PC-3 (cell line): ENCODE data around the gene EPS8L3. TPM values are rescaled to one million over a fixed set of nuclear protein-coding genes. Genes with fewer than 3 reads are reported as not detected.

Source experiments
- ATAC-seq: fragments of 200-7000 bp; cut with Tn5 transposase; 2 replicates; pipeline ENCODE4 v1.9.1; 2020; ENCODE audit warnings: mild to moderate bottlenecking, moderate library complexity
- BruUV-seq: library from RNA; stranded (reverse); fragments of 400-500 nt; replicated peaks from 2 replicates; lab custom pipeline; 2021; lab: Mats Ljungman, UMichigan
- CTCF ChIA-PET: fragments of 300-600 bp; sonication (Branson Sonifier 250); formaldehyde crosslinking; loops from one replicate; lab custom pipeline; 2022; ENCODE audit warnings: antibody characterized with exemption; lab: Charles Lee
- POLR2A ChIA-PET: fragments of 300-600 bp; sonication (Branson Sonifier 250); formaldehyde crosslinking; loops from one replicate; lab custom pipeline; 2022; ENCODE audit warnings: antibody characterized with exemption; ENCODE audit not compliant: unreplicated experiment; lab: Charles Lee
- DNase-seq: peaks from one replicate; pipeline ENCODE4 v3.0.0-alpha.2; 2015
- H2AFZ ChIP-seq: fragments of 300-600 bp; sonication (generic); 2 replicates; pipeline ENCODE4 v1.6.0; 2016; ENCODE audit warnings: antibody characterized with exemption, low read length
- H3F3A ChIP-seq: fragments of 300-600 bp; sonication (generic); one replicate; pipeline ENCODE4 v1.6.0; 2017; ENCODE audit warnings: antibody characterized with exemption, low read length, control low read depth, mild to moderate bottlenecking; ENCODE audit not compliant: unreplicated experiment
- H3K27ac ChIP-seq: fragments of 300-600 bp; sonication (generic); 2 replicates; pipeline ENCODE4 v1.5.1; 2016; ENCODE audit warnings: mild to moderate bottlenecking, low read length
- H3K27me3 ChIP-seq: fragments of 300-600 bp; sonication (generic); 2 replicates; pipeline ENCODE4 v1.6.1; 2016; ENCODE audit warnings: low read length, mixed read lengths
- H3K36me3 ChIP-seq: fragments of 300-600 bp; sonication (generic); 2 replicates; pipeline ENCODE4 v1.6.1; 2016; ENCODE audit warnings: low read depth, mixed run types, low read length, mixed read lengths
- H3K4me1 ChIP-seq: fragments of 300-600 bp; sonication (generic); 2 replicates; pipeline ENCODE4 v1.5.1; 2016; ENCODE audit warnings: low read length; ENCODE audit not compliant: insufficient read depth
- H3K4me2 ChIP-seq: fragments of 300-600 bp; sonication (generic); 2 replicates; pipeline ENCODE4 v1.6.0; 2016; ENCODE audit warnings: low read length
- H3K4me3 ChIP-seq: fragments of 300-600 bp; sonication (generic); 2 replicates; pipeline ENCODE4 v1.5.1; 2016; ENCODE audit warnings: mild to moderate bottlenecking, low read length, mixed read lengths
- H3K79me2 ChIP-seq: fragments of 300-600 bp; sonication (generic); 2 replicates; pipeline ENCODE4 v1.6.1; 2017; ENCODE audit warnings: low read length, mixed read lengths
- H3K9ac ChIP-seq: fragments of 300-600 bp; sonication (generic); 2 replicates; pipeline ENCODE4 v1.6.0; 2016; ENCODE audit warnings: mild to moderate bottlenecking, low read length
- H3K9me2 ChIP-seq: fragments of 300-600 bp; sonication (generic); replicated peaks from 2 replicates; pipeline ENCODE4 v1.6.1; 2016; ENCODE audit warnings: mixed run types, low read length, mixed read lengths
- H3K9me3 ChIP-seq: fragments of 300-600 bp; sonication (generic); 2 replicates; pipeline ENCODE4 v1.6.1; 2016; ENCODE audit warnings: low read length, mixed read lengths
- H4K20me1 ChIP-seq: fragments of 300-600 bp; sonication (generic); 2 replicates; pipeline ENCODE4 v1.6.1; 2016; ENCODE audit warnings: low read length, mixed read lengths
- EZH2 ChIP-seq: fragments of 300-600 bp; sonication (generic); IDR thresholded peaks from one replicate; pipeline ENCODE4 v1.6.1; 2017; ENCODE audit warnings: antibody characterized with exemption, mild to moderate bottlenecking, low read length; ENCODE audit not compliant: unreplicated experiment
- EZH2phosphoT487 ChIP-seq: fragments of 300-600 bp; sonication (generic); IDR thresholded peaks from 2 replicates; pipeline ENCODE4 v1.6.1; 2018; ENCODE audit warnings: mild to moderate bottlenecking, antibody characterized with exemption, low read length, borderline replicate concordance
- intact Hi-C: fragments of 100-400 bp; cut with micrococcal nuclease; formaldehyde crosslinking; loops from 2 replicates; pipeline ENCODE4 v1.9.0; 2023
- total RNA-seq: library from RNA; depleted of rRNA; stranded (reverse); fragments of >200 nt; gene quantifications from 2 replicates; pipeline ENCODE4 v1.2.3, GENCODE V29; 2014
- TF ChIP-seq, protein P1 (sequence below): fragments of 300-600 bp; sonication (generic); conservative IDR thresholded peaks from 2 replicates; pipeline ENCODE4 v1.5.1; 2017; ENCODE audit warnings: antibody characterized with exemption, low read depth, mild to moderate bottlenecking, low read length

Gene EPS8L3
- total RNA-seq, 1 experiment from 2014 or later, result not detected

DNA sequence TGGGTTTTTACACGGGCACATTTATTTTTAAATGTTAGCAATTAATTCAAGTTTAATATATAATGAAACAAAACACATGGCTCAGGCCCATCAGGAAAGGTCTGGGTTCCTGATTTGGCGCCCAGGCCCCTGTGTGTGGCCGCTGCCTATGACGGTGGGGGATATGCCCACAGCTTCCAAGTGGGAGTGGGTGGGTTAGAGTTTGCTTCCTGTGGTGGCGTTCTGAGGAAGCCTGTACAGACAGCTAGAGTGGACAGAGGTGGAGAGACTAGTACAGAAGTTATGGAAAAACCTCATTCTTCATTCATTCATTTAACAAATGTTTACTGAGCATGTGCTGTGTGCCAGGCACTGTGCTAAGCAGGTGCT lies 22.4 kb upstream of the EPS8L3 start:
- no peaks in the 10 kb centered on the region for H4K20me1 ChIP-seq
- H3K4me3 ChIP-seq, result no peak overlapping the region
- peak overlapping the region; percentile 56 for H3K4me2 ChIP-seq
- DNase-seq (no peak), ATAC-seq (no peak)
- intact Hi-C loops, result loop anchor here (2.0 kb wide), 1 partner anchor 43 kb away; no protein-coding TSS in a partner anchor
- H3K9me2 ChIP-seq, result no peaks in the 10 kb centered on the region
- ChIA-PET POLR2A (interaction anchor here (0.6 kb wide), 1 partner anchor 212 kb away, joined by 3 read pairs; no protein-coding TSS in a partner anchor), CTCF (interaction anchor here (1.3 kb wide), 1 partner anchor 198 kb away, joined by 3 read pairs; the partner anchor contains the start of gene AHCYL1)
- no peaks in the 10 kb centered on the region for H3K27me3 ChIP-seq
- no peaks in the 10 kb centered on the region for H3K79me2 ChIP-seq
- H3K4me1 ChIP-seq, result peaks cover 55% of the 10 kb centered on the region
- H3F3A ChIP-seq, result no peaks in the 10 kb centered on the region
- no peak overlapping the region for H3K9ac ChIP-seq
- H3K36me3 ChIP-seq, result no peaks in the 10 kb centered on the region
- no peaks in the 10 kb centered on the region for H3K9me3 ChIP-seq
- TF ChIP-seq, protein P1, sequence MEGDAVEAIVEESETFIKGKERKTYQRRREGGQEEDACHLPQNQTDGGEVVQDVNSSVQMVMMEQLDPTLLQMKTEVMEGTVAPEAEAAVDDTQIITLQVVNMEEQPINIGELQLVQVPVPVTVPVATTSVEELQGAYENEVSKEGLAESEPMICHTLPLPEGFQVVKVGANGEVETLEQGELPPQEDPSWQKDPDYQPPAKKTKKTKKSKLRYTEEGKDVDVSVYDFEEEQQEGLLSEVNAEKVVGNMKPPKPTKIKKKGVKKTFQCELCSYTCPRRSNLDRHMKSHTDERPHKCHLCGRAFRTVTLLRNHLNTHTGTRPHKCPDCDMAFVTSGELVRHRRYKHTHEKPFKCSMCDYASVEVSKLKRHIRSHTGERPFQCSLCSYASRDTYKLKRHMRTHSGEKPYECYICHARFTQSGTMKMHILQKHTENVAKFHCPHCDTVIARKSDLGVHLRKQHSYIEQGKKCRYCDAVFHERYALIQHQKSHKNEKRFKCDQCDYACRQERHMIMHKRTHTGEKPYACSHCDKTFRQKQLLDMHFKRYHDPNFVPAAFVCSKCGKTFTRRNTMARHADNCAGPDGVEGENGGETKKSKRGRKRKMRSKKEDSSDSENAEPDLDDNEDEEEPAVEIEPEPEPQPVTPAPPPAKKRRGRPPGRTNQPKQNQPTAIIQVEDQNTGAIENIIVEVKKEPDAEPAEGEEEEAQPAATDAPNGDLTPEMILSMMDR, result no peak
- H2AFZ ChIP-seq, result no peak overlapping the region
- H3K27ac ChIP-seq, result peak overlapping the region; percentile 93
- BruUV-seq, result no TSS peak

DNA sequence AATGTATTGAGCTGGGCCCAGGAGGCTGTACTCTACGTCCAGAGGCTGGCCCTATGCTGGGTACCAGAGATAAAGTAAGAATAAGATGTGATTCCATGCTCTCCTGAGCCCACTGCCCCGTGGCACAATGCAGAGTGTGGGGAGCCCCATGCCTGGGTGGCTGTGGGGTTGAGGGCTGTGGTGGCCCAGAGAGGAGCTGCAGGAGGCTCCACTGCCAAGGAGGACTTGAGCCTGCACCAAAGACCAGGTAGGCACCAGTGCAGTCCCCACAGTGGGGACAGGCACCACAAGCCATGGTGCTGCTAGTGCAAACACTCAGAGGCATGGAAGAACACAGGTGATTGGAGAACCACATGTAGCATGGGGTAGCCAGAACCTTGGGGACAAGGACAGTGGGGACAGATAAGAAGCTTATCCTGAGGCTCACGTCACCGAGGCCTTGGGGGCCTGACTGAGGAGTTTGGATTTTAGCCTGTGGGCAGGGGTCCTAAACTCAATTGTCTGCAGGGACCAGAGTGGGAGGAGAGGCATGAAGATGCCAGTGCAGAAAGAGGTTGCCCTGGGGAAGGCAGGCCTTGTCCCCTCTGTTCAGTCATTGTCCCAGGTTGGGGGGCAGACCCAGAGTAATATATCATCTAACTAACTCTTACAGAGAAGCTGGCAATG lies 21.9 kb upstream of the EPS8L3 start:
- BruUV-seq, result no TSS peak
- DNase-seq, result no peak
- Histone ChIP-seq H2AFZ (no peak overlapping the region), H3K9me2 (no peaks in the 10 kb centered on the region), H3K9ac (no peak overlapping the region), H3K4me2 (no peak overlapping the region), H3K36me3 (no peaks in the 10 kb centered on the region), H3F3A (no peaks in the 10 kb centered on the region), H3K27me3 (no peaks in the 10 kb centered on the region), H3K4me3 (no peak overlapping the region), H4K20me1 (no peaks in the 10 kb centered on the region), H3K79me2 (no peaks in the 10 kb centered on the region), H3K27ac (no peak overlapping the region), H3K4me1 (peaks cover 55% of the 10 kb centered on the region), H3K9me3 (no peaks in the 10 kb centered on the region)
- intact Hi-C loops, result loop anchor here (2.0 kb wide), 1 partner anchor 43 kb away; no protein-coding TSS in a partner anchor
- CTCF ChIA-PET, result no interaction called here
- ATAC-seq, result no peak
- POLR2A ChIA-PET, result no interaction called here
- no peak for TF ChIP-seq EZH2
- TF ChIP-seq, protein P1, result no peak
- no peak for TF ChIP-seq EZH2phosphoT487

DNA sequence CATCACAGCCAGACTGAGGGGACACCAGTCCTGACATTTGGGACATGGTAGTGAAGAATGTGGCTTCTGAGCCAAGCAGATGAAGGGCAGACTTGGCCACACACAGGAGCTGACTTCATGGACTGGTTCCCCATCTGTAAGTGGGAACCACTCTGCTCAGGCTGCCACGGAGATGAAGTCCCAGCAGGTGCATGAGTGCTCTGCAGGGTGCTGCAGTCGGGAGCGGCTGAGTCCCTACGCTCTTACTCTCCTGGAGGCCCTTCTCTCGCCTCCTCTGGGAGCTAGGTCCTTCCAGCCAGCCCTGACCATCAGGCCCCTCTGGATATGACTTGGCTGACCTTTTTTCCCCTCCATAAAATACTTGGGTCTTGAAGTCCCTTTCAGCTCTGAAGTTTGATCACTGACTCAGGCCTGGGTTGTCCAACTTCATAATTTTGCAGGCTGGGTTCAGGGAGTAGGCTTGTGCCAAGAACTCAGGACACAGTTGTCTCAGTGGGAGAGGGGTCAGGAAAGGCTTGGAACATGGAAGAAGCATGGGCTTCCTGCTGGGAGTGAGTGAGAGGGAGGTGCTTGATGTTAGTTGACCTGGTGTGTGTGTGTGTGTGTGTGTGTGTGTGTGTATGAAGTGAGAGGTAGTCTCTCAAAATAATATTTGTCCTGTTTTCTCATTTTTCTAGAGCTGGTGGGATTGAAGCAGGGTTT lies 21.0 kb upstream of the EPS8L3 start:
- ATAC-seq, result no peak
- Histone ChIP-seq H3K9me3 (no peaks in the 10 kb centered on the region), H3K4me1 (peaks cover 55% of the 10 kb centered on the region), H3F3A (no peaks in the 10 kb centered on the region), H3K27me3 (no peaks in the 10 kb centered on the region), H3K27ac (no peak overlapping the region), H3K36me3 (no peaks in the 10 kb centered on the region), H3K79me2 (no peaks in the 10 kb centered on the region), H3K9me2 (no peaks in the 10 kb centered on the region), H4K20me1 (no peaks in the 10 kb centered on the region), H3K4me2 (no peak overlapping the region), H3K4me3 (no peak overlapping the region), H3K9ac (no peak overlapping the region), H2AFZ (no peak overlapping the region)
- TF ChIP-seq, protein P1, result no peak
- TF ChIP-seq EZH2 (no peak), EZH2phosphoT487 (no peak)
- ChIA-PET POLR2A (no interaction called here), CTCF (interaction anchor here (0.6 kb wide), 1 partner anchor 200 kb away, joined by 5 read pairs; the partner anchor contains the start of gene AHCYL1)
- intact Hi-C loops, result no loop called here
- no TSS peak for BruUV-seq
- DNase-seq, result no peak
